H9 (cell line): ENCODE measurements around the gene PAFAH1B1. TPM values are rescaled to one million over a fixed set of nuclear protein-coding genes. Genes with fewer than 3 reads are reported as not detected.

Experiments used
- DNase-seq: peaks from one replicate; pipeline ENCODE4 v3.0.0-alpha.2; 2017
- H2AFZ ChIP-seq: one replicate; pipeline ENCODE4 v1.6.1; 2013; ENCODE audit warnings: mild to moderate bottlenecking, low read length, control low read depth, moderate library complexity
- H2AK5ac ChIP-seq: 2 replicates; pipeline ENCODE4 v1.6.1; 2013; ENCODE audit warnings: low read length, control low read depth, mixed read lengths; ENCODE audit not compliant: insufficient read length
- H2BK120ac ChIP-seq: one replicate; pipeline ENCODE4 v1.6.1; 2013; ENCODE audit warnings: low read depth, mild to moderate bottlenecking, low read length, control low read depth, inconsistent platforms; ENCODE audit not compliant: poor library complexity, severe bottlenecking
- H2BK12ac ChIP-seq: 2 replicates; pipeline ENCODE4 v1.6.1; 2013; ENCODE audit warnings: low read length, control low read depth, mixed read lengths, low read depth; ENCODE audit not compliant: insufficient read length
- H2BK15ac ChIP-seq: 2 replicates; pipeline ENCODE4 v1.6.1; 2013; ENCODE audit warnings: low read depth, low read length, control low read depth
- H2BK20ac ChIP-seq: one replicate; pipeline ENCODE4 v1.6.1; 2013; ENCODE audit warnings: low read depth, mild to moderate bottlenecking, low read length, control low read depth, inconsistent platforms; ENCODE audit not compliant: poor library complexity, severe bottlenecking
- H2BK5ac ChIP-seq: 2 replicates; pipeline ENCODE4 v1.6.1; 2013; ENCODE audit warnings: low read length, control low read depth, mixed read lengths; ENCODE audit not compliant: insufficient read length
- H3K14ac ChIP-seq: 2 replicates; pipeline ENCODE4 v1.6.1; 2013; ENCODE audit warnings: low read length, control low read depth; ENCODE audit not compliant: insufficient read depth
- H3K18ac ChIP-seq: 2 replicates; pipeline ENCODE4 v1.6.1; 2013; ENCODE audit warnings: low read depth, mild to moderate bottlenecking, mixed read lengths, low read length, control low read depth; ENCODE audit not compliant: insufficient read length
- H3K23ac ChIP-seq: 2 replicates; pipeline ENCODE4 v1.6.1; 2013; ENCODE audit warnings: low read length, control low read depth, mixed read lengths, low read depth; ENCODE audit not compliant: insufficient read length
- H3K23me2 ChIP-seq: 2 replicates; pipeline ENCODE4 v1.6.1; 2013; ENCODE audit warnings: low read depth, mild to moderate bottlenecking, mixed read lengths, low read length, control low read depth; ENCODE audit not compliant: insufficient read length, poor library complexity, severe bottlenecking
- H3K27ac ChIP-seq: 2 replicates; pipeline ENCODE4 v1.5.1; 2013; ENCODE audit warnings: low read length, control low read depth, mixed read lengths, low read depth; ENCODE audit not compliant: insufficient read length
- H3K27me3 ChIP-seq: 2 replicates; pipeline ENCODE4 v1.6.1; 2013; ENCODE audit warnings: low read length, control low read depth, inconsistent platforms; ENCODE audit not compliant: insufficient read depth
- H3K4ac ChIP-seq: 2 replicates; pipeline ENCODE4 v1.6.1; 2013; ENCODE audit warnings: low read depth, mild to moderate bottlenecking, control low read depth, inconsistent platforms, low read length, moderate library complexity
- H3K4me1 ChIP-seq: 2 replicates; pipeline ENCODE4 v1.6.1; 2013; ENCODE audit warnings: low read length, control low read depth, inconsistent platforms; ENCODE audit not compliant: insufficient read depth
- H3K4me2 ChIP-seq: 2 replicates; pipeline ENCODE4 v1.6.1; 2013; ENCODE audit warnings: low read length, control low read depth, mixed read lengths; ENCODE audit not compliant: insufficient read length, insufficient read depth
- H3K56ac ChIP-seq: 2 replicates; pipeline ENCODE4 v1.6.1; 2013; ENCODE audit warnings: low read depth, mild to moderate bottlenecking, mixed read lengths, low read length, control low read depth; ENCODE audit not compliant: insufficient read length
- H3K79me1 ChIP-seq: 2 replicates; pipeline ENCODE4 v1.6.1; 2013; ENCODE audit warnings: low read depth, mild to moderate bottlenecking, moderate library complexity, low read length, control low read depth, inconsistent platforms; ENCODE audit not compliant: insufficient read depth, poor library complexity, severe bottlenecking
- H3K79me2 ChIP-seq: 2 replicates; pipeline ENCODE4 v1.6.1; 2013; ENCODE audit warnings: low read length, control low read depth, inconsistent platforms; ENCODE audit not compliant: insufficient read depth
- H3K9ac ChIP-seq: 2 replicates; pipeline ENCODE4 v1.6.1; 2013; ENCODE audit warnings: low read length, control low read depth, mixed read lengths; ENCODE audit not compliant: insufficient read length; ENCODE audit errors: extremely low read depth
- H3K9me3 ChIP-seq: one replicate; pipeline ENCODE4 v1.6.1; 2013; ENCODE audit warnings: low read depth, low read length, inconsistent platforms; ENCODE audit not compliant: control insufficient read depth
- H3T11ph ChIP-seq: one replicate; pipeline ENCODE4 v1.6.1; 2013; ENCODE audit warnings: mild to moderate bottlenecking, low read length, control low read depth, inconsistent platforms
- H4K20me1 ChIP-seq: one replicate; pipeline ENCODE4 v1.6.1; 2013; ENCODE audit not compliant: control insufficient read depth, insufficient read length, insufficient read depth
- H4K5ac ChIP-seq: 2 replicates; pipeline ENCODE4 v1.6.1; 2013; ENCODE audit warnings: low read depth, mild to moderate bottlenecking, mixed read lengths, low read length, control low read depth; ENCODE audit not compliant: insufficient read length
- H4K8ac ChIP-seq: replicated peaks from 2 replicates; pipeline ENCODE4 v1.6.1; 2013; ENCODE audit warnings: low read length, control low read depth, mixed read lengths, low read depth; ENCODE audit not compliant: insufficient read length
- H4K91ac ChIP-seq: 2 replicates; pipeline ENCODE4 v1.6.1; 2013; ENCODE audit warnings: low read depth, mild to moderate bottlenecking, moderate library complexity, mixed read lengths, low read length, control low read depth; ENCODE audit not compliant: insufficient read length
- H3K27ac Mint-ChIP-seq, 3 experiments: 2 replicates in 2 of 3; 3 replicates in 1 of 3; pipeline ENCODE4 v1.8.0; 2020 to 2021; ENCODE audit warnings: mixed read lengths in 3 of 3, mild to moderate bottlenecking in 1 of 3, moderate library complexity in 1 of 3
- H3K27me3 Mint-ChIP-seq: 2 replicates; pipeline ENCODE4 v1.8.0; 2021; ENCODE audit warnings: low read depth, mild to moderate bottlenecking, moderate library complexity, mixed read lengths
- H3K36me3 Mint-ChIP-seq, 3 experiments: 2 replicates in 2 of 3; 3 replicates in 1 of 3; pipeline ENCODE4 v1.8.0; 2020 to 2021; ENCODE audit warnings: low read depth in 3 of 3, mixed read lengths in 3 of 3; ENCODE audit not compliant: insufficient read depth in 1 of 3
- H3K4me1 Mint-ChIP-seq, 2 experiments: 2 replicates each; pipeline ENCODE4 v1.8.0; 2020; ENCODE audit warnings: mixed read lengths in 2 of 2
- H3K4me3 Mint-ChIP-seq, 2 experiments: 2 replicates in 1 of 2; 3 replicates in 1 of 2; pipeline ENCODE4 v1.8.0; 2020 to 2021; ENCODE audit warnings: mild to moderate bottlenecking in 2 of 2, mixed read lengths in 2 of 2, moderate library complexity in 1 of 2
- H3K9me3 Mint-ChIP-seq, 2 experiments: 2 replicates in 1 of 2; 3 replicates in 1 of 2; pipeline ENCODE4 v1.8.0; 2020; ENCODE audit warnings: mild to moderate bottlenecking in 2 of 2, mixed read lengths in 2 of 2, moderate library complexity in 1 of 2
- CTCF ChIP-seq: fragments of 200-600 bp; sonication (generic); conservative IDR thresholded peaks from 3 replicates; pipeline ENCODE4 v1.8.0; 2021; ENCODE audit warnings: antibody characterized with exemption, mild to moderate bottlenecking
- WGBS: extraction: QIAGEN DNeasy Blood & Tissue Kit; methylation state at CpG from one replicate; pipeline ENCODE4 v1.1.7; 2013; ENCODE audit warnings: missing lambda C conversion rate, low lambda C conversion rate, mixed read lengths; ENCODE audit not compliant: insufficient read length; ENCODE audit errors: extremely low coverage; 5-methylcytosine and 5-hydroxymethylcytosine counted together
- total RNA-seq: library from RNA; stranded (reverse); gene quantifications from 2 replicates; pipeline ENCODE4 v1.2.1, GENCODE V29; 2021

Gene PAFAH1B1
- total RNA-seq, 1 experiment from 2014 or later: 134 TPM

DNA sequence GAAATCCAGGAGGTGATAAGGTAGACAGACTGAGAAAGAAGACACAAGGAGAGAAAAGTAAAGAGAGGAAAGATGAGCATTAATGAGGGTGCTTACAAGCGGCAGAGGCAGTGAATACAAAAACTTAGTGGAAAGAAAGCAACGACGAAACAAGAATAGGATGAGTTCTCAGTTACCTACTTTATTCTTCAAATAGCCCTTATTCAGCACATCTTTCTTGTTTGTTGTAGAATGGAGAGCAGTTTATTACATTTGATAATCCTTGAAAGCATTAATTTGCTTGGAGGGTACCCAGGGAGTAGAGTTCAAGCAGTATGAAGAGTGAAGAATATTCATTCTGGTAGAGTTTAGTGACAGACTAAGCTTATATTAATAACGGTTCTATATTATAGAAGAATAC, 22.4 kb downstream of the PAFAH1B1 start:
- H4K91ac ChIP-seq: no peak overlapping the region
- no peak overlapping the region for H2BK20ac ChIP-seq
- no peak for TF ChIP-seq CTCF
- no peaks in the 10 kb centered on the region; the same call in 1 of the 2 replicates for H3K27me3 ChIP-seq
- no peak overlapping the region for H4K5ac ChIP-seq
- no peak for DNase-seq
- no peak overlapping the region for H3K23ac ChIP-seq
- no peak overlapping the region for H2BK15ac ChIP-seq
- H2AK5ac ChIP-seq: no peak overlapping the region
- H3K4me2 ChIP-seq: no peak overlapping the region
- Mint-ChIP-seq H3K4me1 (peaks cover 6 to 11% of the 10 kb centered on the region in 2 experiments), H3K27ac (peak overlapping the region in 1 of 3 experiments; percentile 64; a peak in 2 of 7 replicates), H3K27me3 (no peaks in the 10 kb centered on the region), H3K4me3 (no peak overlapping the region), H3K36me3 (peaks cover 7 to 19% (median 18%) of the 10 kb centered on the region in 3 experiments; a peak in 6 of 7 replicates), H3K9me3 (peaks cover under 1% of the 10 kb centered on the region in 2 experiments; a peak in 3 of 5 replicates)
- H3K18ac ChIP-seq: no peak overlapping the region
- no peaks in the 10 kb centered on the region for H3K9me3 ChIP-seq
- H3K4ac ChIP-seq: no peak overlapping the region
- H3K14ac ChIP-seq: no peak overlapping the region
- H3K27ac ChIP-seq: no peak overlapping the region
- H4K20me1 ChIP-seq: no peaks in the 10 kb centered on the region
- peaks cover 6% of the 10 kb centered on the region for H3K79me1 ChIP-seq
- no peaks in the 10 kb centered on the region for H3K23me2 ChIP-seq
- no peaks in the 10 kb centered on the region for H3K4me1 ChIP-seq
- H3K56ac ChIP-seq: no peak overlapping the region
- H4K8ac ChIP-seq: no peak overlapping the region
- no peak overlapping the region for H2AFZ ChIP-seq
- no peak overlapping the region for H2BK120ac ChIP-seq
- no peak overlapping the region for H2BK5ac ChIP-seq
- no peak overlapping the region for H3K9ac ChIP-seq
- no peak overlapping the region for H3T11ph ChIP-seq
- no CpG with 5 or more reads among the region's 4 CpGs for WGBS
- H3K79me2 ChIP-seq: peaks cover 50% of the 10 kb centered on the region
- no peak overlapping the region for H2BK12ac ChIP-seq
